ENCODE data around the gene AMER2. TPM values are rescaled to one million over a fixed set of nuclear protein-coding genes. Genes with fewer than 3 reads are reported as not detected.

AMER2 gene
- total RNA-seq, 1 experiment from 2014 or later: not detected

GRCh38 chr13:25170554-25171111 lies 1.5 kb downstream of the AMER2 start:
- CTCF ChIA-PET: no interaction called here

GRCh38 chr13:25169951-25170553 lies 2.0 kb downstream of the AMER2 start:
- no TSS peak for BruUV-seq (replicated peaks)
- Mint-ChIP-seq H3K4me1 (ENCODE audit: low read depth, unreplicated experiment) (no peaks in the 10 kb centered on the region), H3K36me3 (ENCODE audit: insufficient read depth, unreplicated experiment) (no peaks in the 10 kb centered on the region), H3K27me3 (ENCODE audit: unreplicated experiment) (peaks cover 22% of the 10 kb centered on the region), H3K4me3 (ENCODE audit: low read depth, unreplicated experiment) (no peak overlapping the region), H3K9me3 (ENCODE audit: low read depth, unreplicated experiment) (peaks cover 5% of the 10 kb centered on the region), H3K27ac (ENCODE audit: unreplicated experiment) (no peak overlapping the region)
- DNase-seq: no peak
- no peak for TF ChIP-seq CTCF (IDR thresholded peaks at IDR 0.05; ENCODE audit: unreplicated experiment)
- intact Hi-C loops (cut with micrococcal nuclease; ENCODE audit: unreplicated experiment): no loop called here
- CTCF ChIA-PET: no interaction called here

More at GRCh38 chr13:25170554-25171111, 1.5 kb downstream of the AMER2 start:
- peaks cover 28% of the 10 kb centered on the region for H3K27me3 Mint-ChIP-seq (ENCODE audit: unreplicated experiment)
- no peaks in the 10 kb centered on the region for H3K36me3 Mint-ChIP-seq (ENCODE audit: insufficient read depth, unreplicated experiment)
- no peak for DNase-seq
- intact Hi-C loops (cut with micrococcal nuclease; ENCODE audit: unreplicated experiment): no loop called here
- BruUV-seq (replicated peaks): no TSS peak
- no peak for TF ChIP-seq CTCF (IDR thresholded peaks at IDR 0.05; ENCODE audit: unreplicated experiment)
- no peak overlapping the region for H3K27ac Mint-ChIP-seq (ENCODE audit: unreplicated experiment)
- H3K4me3 Mint-ChIP-seq (ENCODE audit: low read depth, unreplicated experiment): no peak overlapping the region
- peaks cover 5% of the 10 kb centered on the region for H3K9me3 Mint-ChIP-seq (ENCODE audit: low read depth, unreplicated experiment)
- no peaks in the 10 kb centered on the region for H3K4me1 Mint-ChIP-seq (ENCODE audit: low read depth, unreplicated experiment)

- no peak for TF ChIP-seq CTCF (IDR thresholded peaks at IDR 0.05; ENCODE audit: unreplicated experiment)
- intact Hi-C loops (cut with micrococcal nuclease; ENCODE audit: unreplicated experiment): no loop called here
- Mint-ChIP-seq H3K4me3 (ENCODE audit: low read depth, unreplicated experiment) (no peak overlapping the region), H3K9me3 (ENCODE audit: low read depth, unreplicated experiment) (peaks cover 5% of the 10 kb centered on the region), H3K27me3 (ENCODE audit: unreplicated experiment) (peaks cover 15% of the 10 kb centered on the region), H3K36me3 (ENCODE audit: insufficient read depth, unreplicated experiment) (no peaks in the 10 kb centered on the region), H3K4me1 (ENCODE audit: low read depth, unreplicated experiment) (no peaks in the 10 kb centered on the region), H3K27ac (ENCODE audit: unreplicated experiment) (no peak overlapping the region)
- no peak for DNase-seq
- BruUV-seq (replicated peaks): no TSS peak
- CTCF ChIA-PET: no interaction called here
Measured at GRCh38 chr13:25169356-25169755, 2.7 kb downstream of the AMER2 start.

- CTCF ChIA-PET: no interaction called here
- Mint-ChIP-seq H3K27ac (ENCODE audit: unreplicated experiment) (no peak overlapping the region), H3K36me3 (ENCODE audit: insufficient read depth, unreplicated experiment) (no peaks in the 10 kb centered on the region), H3K9me3 (ENCODE audit: low read depth, unreplicated experiment) (peaks cover 5% of the 10 kb centered on the region), H3K4me1 (ENCODE audit: low read depth, unreplicated experiment) (no peaks in the 10 kb centered on the region), H3K4me3 (ENCODE audit: low read depth, unreplicated experiment) (no peak overlapping the region), H3K27me3 (ENCODE audit: unreplicated experiment) (peaks cover 10% of the 10 kb centered on the region)
- TF ChIP-seq CTCF (IDR thresholded peaks at IDR 0.05; ENCODE audit: unreplicated experiment): no peak
- no TSS peak for BruUV-seq (replicated peaks)
- DNase-seq: no peak
- intact Hi-C loops (cut with micrococcal nuclease; ENCODE audit: unreplicated experiment): no loop called here
Measured at GRCh38 chr13:25168790-25169189, 3.3 kb downstream of the AMER2 start.

Measured in Calu3 (cell line).